Astrocyte of the spinal cord (primary cell): ENCODE data around the gene NUBP2.

Experiments used
- DNase-seq: peaks from one replicate; pipeline ENCODE4 v3.0.0; 2011; ENCODE audit warnings: low read depth, low spot score
- H3K4me3 ChIP-seq: 2 replicates; pipeline ENCODE4 v1.5.1; 2011; ENCODE audit warnings: low read depth, mild to moderate bottlenecking, low read length, moderate library complexity
- CTCF ChIP-seq: IDR thresholded peaks from 2 replicates; pipeline ENCODE4 v1.5.1; 2012; ENCODE audit warnings: low read depth, mild to moderate bottlenecking, low read length, inconsistent platforms
- in situ Hi-C: cut with HindIII; loops from 2 replicates; pipeline ENCODE4 v1.10.0; 2017; ENCODE audit warnings: low sequenced_read_pairs

The NUBP2 gene

GRCh38 chr16:1779741-1780676 lies 2.8 kb upstream of the NUBP2 start:
- in situ Hi-C loops: no loop called here
- TF ChIP-seq CTCF: no peak
- DNase-seq: no peak
- no peak overlapping the region for H3K4me3 ChIP-seq

- in situ Hi-C loops: no loop called here
- TF ChIP-seq CTCF: no peak
- H3K4me3 ChIP-seq: no peak overlapping the region
- no peak for DNase-seq
Observed at GRCh38 chr16:1780677-1781072, 2.1 kb upstream of the NUBP2 start.

- no peak for DNase-seq
- in situ Hi-C loops: no loop called here
- H3K4me3 ChIP-seq: peak overlapping the region; percentile 71
- TF ChIP-seq CTCF: no peak
Observed at GRCh38 chr16:1781254-1781653, 1.5 kb upstream of the NUBP2 start.

GRCh38 chr16:1781758-1782407 lies 877 bp upstream of the NUBP2 start:
- in situ Hi-C loops: no loop called here
- TF ChIP-seq CTCF: no peak
- DNase-seq: no peak

GRCh38 chr16:1784977-1785845 lies 2.5 kb downstream of the NUBP2 start:
- in situ Hi-C loops: no loop called here
- no peak for DNase-seq

More at GRCh38 chr16:1781758-1782407, 877 bp upstream of the NUBP2 start:
- peak overlapping the region; percentile 71 for H3K4me3 ChIP-seq

More at GRCh38 chr16:1784977-1785845, 2.5 kb downstream of the NUBP2 start:
- no peak overlapping the region for H3K4me3 ChIP-seq
- no peak for TF ChIP-seq CTCF
